Kidney epithelial cell (primary cell): Measurements from ENCODE around the gene ST14. TPM values are rescaled to one million over a fixed set of nuclear protein-coding genes. Genes with fewer than 3 reads are reported as not detected.

Source experiments
- DNase-seq: peaks from one replicate; pipeline ENCODE4 v3.0.0-alpha.2; 2010; ENCODE audit warnings: low read depth
- H3K27me3 ChIP-seq: 2 replicates; pipeline ENCODE4 v1.6.0; 2011; ENCODE audit warnings: low read length; ENCODE audit not compliant: control insufficient read depth, insufficient read depth
- H3K36me3 ChIP-seq: 2 replicates; pipeline ENCODE4 v1.5.1; 2011; ENCODE audit warnings: low read length; ENCODE audit not compliant: control insufficient read depth, insufficient read depth
- H3K4me3 ChIP-seq: 2 replicates; pipeline ENCODE4 v1.5.1; 2011; ENCODE audit warnings: low read depth, mild to moderate bottlenecking, control low read depth, low read length
- total RNA-seq: library from RNA; depleted of rRNA; stranded (reverse); fragments of >200 nt; gene quantifications from 2 replicates; pipeline ENCODE4 v1.2.3, GENCODE V29; 2015
- TF ChIP-seq, protein P1 (sequence below): IDR thresholded peaks from 2 replicates; pipeline ENCODE4 v1.5.1; 2011; ENCODE audit warnings: mild to moderate bottlenecking, moderate library complexity, low read length, control low read depth, inconsistent platforms; ENCODE audit not compliant: insufficient read depth, poor library complexity, severe bottlenecking

ST14 gene
- 93.0 and 98.4 TPM in 2 replicates for total RNA-seq

DNA sequence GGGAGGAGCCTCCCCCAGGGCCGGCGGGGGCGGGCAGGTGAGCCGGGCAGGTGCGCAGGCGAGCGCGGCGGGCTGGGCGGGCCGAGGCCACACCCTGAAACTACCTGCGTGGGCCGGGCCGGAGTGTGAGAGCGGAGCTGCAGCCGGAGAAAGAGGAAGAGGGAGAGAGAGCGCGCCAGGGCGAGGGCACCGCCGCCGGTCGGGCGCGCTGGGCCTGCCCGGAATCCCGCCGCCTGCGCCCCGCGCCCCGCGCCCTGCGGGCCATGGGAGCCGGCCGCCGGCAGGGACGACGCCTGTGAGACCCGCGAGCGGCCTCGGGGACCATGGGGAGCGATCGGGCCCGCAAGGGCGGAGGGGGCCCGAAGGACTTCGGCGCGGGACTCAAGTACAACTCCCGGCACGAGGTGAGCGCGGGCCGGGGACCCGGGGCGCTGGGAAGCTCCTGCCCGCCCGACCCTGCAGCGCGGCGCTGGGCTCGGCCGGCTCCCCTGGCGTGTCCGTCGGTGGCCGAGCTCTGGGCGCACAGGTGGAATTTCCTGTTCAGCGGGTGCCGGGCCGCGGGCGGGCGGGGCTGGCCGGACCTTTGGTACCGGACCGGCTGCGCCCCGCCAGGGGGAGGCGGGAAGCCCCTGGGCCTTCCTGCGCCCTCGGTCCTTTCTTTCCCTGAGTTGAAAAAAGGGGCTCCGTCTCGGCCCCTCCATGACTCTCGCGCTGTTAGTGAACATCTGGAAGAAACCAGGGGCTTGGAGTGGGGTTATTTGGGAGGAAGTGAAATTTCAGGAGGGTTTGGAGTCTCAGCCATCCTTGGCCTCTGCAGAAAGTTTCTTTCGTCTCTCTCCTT, at the start of gene ST14:
Gene ST14, plus strand, starts transcription at position 126 of the 841 bp plus-strand sequence. Its CDS starts 198 bp downstream, at position 324.
- H3K27me3 ChIP-seq, result peaks cover 31% of the 10 kb centered on the region
- H3K36me3 ChIP-seq, result no peaks in the 10 kb centered on the region
- DNase-seq, result no peak
- peak within 1 kb of the TSS; percentile 41 for H3K4me3 ChIP-seq
- TF ChIP-seq, protein P1, sequence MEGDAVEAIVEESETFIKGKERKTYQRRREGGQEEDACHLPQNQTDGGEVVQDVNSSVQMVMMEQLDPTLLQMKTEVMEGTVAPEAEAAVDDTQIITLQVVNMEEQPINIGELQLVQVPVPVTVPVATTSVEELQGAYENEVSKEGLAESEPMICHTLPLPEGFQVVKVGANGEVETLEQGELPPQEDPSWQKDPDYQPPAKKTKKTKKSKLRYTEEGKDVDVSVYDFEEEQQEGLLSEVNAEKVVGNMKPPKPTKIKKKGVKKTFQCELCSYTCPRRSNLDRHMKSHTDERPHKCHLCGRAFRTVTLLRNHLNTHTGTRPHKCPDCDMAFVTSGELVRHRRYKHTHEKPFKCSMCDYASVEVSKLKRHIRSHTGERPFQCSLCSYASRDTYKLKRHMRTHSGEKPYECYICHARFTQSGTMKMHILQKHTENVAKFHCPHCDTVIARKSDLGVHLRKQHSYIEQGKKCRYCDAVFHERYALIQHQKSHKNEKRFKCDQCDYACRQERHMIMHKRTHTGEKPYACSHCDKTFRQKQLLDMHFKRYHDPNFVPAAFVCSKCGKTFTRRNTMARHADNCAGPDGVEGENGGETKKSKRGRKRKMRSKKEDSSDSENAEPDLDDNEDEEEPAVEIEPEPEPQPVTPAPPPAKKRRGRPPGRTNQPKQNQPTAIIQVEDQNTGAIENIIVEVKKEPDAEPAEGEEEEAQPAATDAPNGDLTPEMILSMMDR, result no peak

DNA sequence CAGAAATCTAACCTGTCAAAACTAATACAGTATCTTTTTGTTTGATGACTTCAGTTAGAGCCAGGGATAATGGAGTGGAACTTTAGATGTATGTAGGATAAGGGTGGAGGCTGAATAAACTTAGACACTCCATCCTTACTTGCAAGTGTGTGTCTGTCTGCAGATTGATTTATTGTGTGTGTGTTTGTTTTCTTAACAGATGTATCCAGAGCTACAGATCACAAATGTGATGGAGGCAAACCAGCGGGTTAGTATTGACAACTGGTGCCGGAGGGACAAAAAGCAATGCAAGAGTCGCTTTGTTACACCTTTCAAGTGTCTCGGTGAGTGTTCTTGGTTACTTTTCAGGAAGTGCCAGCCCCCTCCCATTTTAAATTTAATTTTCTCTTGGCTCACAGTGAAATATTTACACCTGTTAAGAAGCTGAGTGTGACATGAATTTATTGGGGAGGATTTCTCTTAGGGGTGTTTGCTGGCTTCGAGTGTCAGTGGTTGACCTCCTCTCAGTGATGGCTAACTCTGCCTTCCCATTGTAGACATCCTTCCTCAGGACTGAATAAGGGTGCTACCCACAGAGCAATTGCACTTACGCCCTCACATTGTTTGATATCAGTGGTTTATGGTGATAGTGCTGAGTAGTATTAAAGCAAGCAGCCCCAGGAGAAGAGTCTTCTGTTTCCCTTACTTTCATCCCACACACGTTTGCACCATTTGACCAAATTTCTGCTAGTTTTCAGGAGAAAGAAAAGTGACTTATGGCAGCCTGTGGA, 49.1 kb upstream of the ST14 start:
- Histone ChIP-seq H3K36me3 (peaks cover 4% of the 10 kb centered on the region), H3K4me3 (no peak overlapping the region)
- TF ChIP-seq, protein P1, result no peak

DNA sequence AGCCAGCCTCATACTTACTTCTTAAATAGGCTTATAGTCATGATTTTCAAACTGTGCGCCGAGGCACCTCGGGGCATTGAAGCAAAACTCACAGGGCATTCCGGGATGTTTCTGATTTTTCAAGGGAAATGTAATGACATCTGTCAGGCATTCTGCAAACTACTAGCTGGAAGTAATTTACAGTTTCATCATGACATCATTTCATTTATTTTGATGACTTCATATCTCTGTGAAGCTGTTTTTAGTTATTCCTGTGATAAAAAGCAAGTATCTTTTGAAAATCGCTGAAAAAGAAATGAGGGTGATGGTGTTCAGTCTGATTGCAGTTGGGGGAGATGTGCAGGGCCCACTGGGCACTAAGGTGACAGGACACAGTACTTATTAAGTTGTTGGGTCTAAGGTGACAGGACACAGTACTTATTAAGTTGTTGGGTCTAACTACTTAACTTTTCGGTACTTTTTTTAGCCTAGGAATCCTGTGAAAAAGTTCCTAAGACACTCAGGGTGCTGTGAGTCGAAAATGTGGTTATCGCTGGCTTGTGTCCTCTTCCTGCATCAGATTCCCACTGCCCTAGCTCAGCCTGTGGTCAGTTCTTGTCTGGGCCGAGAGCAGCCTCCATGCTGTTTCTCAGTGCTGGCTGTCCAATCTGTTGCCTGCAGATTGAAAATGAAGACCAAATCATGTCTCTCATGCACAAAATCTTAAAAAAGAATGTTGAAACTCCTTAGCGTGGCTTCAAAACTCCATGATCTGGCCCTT, 47.3 kb upstream of the ST14 start:
- TF ChIP-seq, protein P1, result no peak
- Histone ChIP-seq H3K36me3 (peaks cover 4% of the 10 kb centered on the region), H3K4me3 (no peak overlapping the region), H3K27me3 (no peaks in the 10 kb centered on the region)
- DNase-seq, result no peak

More for the DNA sequence above, 49.1 kb upstream of the ST14 start:
- no peak for DNase-seq
- H3K27me3 ChIP-seq, result no peaks in the 10 kb centered on the region

DNA sequence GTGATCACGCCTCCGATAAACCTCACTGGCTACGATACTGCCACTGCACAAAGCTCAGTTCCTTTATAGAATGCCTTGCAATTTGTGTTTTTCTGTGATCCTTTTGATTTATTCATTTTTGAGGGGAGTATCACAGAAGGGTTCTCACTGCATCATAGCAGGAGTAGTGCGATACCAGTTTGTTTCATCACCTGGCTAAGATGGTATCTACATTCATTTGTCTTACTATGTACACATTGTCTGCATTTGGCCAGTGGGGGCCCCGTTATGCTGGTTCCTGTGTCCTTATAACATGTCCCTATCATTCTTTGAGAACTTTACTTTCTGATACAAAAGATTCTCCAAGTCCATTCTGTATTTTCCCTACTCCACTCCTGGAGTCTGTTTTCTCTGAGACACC, 45.3 kb upstream of the ST14 start:
- peaks cover 4% of the 10 kb centered on the region for H3K36me3 ChIP-seq

DNA sequence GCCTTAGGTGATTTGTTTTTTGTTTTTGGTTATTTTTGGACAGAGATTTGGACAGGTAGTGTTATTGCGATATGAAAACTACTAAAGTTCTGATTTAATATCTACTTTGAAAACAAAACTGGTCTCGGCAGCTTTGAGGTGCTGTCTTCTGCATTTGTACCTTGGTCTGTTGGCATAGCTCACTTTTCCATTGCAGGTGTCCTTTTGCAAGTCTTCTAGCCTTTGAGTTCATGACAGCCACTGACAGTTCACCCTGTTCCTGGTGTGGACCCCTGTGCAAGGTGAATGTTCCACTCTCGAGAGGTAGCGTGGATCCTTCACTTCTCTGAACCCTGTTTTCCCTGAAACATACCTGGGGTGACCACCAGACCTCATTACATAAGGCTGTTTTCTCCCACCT, 44.9 kb upstream of the ST14 start:
- TF ChIP-seq, protein P1, result no peak
- H3K36me3 ChIP-seq, result peaks cover 4% of the 10 kb centered on the region

More for the DNA sequence above, 45.3 kb upstream of the ST14 start:
- DNase-seq, result no peak
- Histone ChIP-seq H3K4me3 (no peak overlapping the region), H3K27me3 (no peaks in the 10 kb centered on the region)
- TF ChIP-seq, protein P1, result no peak

More for the DNA sequence above, 44.9 kb upstream of the ST14 start:
- H3K27me3 ChIP-seq, result no peaks in the 10 kb centered on the region
- H3K4me3 ChIP-seq, result no peak overlapping the region
- DNase-seq, result no peak
